ENCODE measurements around the gene USP51. TPM values are rescaled to one million over a fixed set of nuclear protein-coding genes. Genes with fewer than 3 reads are reported as not detected.

USP51 gene
- 0.35 to 0.66 TPM (median 0.37 TPM) in 5 replicates for total RNA-seq (2022; extraction: Qiagen RNA extraction)

DNA sequence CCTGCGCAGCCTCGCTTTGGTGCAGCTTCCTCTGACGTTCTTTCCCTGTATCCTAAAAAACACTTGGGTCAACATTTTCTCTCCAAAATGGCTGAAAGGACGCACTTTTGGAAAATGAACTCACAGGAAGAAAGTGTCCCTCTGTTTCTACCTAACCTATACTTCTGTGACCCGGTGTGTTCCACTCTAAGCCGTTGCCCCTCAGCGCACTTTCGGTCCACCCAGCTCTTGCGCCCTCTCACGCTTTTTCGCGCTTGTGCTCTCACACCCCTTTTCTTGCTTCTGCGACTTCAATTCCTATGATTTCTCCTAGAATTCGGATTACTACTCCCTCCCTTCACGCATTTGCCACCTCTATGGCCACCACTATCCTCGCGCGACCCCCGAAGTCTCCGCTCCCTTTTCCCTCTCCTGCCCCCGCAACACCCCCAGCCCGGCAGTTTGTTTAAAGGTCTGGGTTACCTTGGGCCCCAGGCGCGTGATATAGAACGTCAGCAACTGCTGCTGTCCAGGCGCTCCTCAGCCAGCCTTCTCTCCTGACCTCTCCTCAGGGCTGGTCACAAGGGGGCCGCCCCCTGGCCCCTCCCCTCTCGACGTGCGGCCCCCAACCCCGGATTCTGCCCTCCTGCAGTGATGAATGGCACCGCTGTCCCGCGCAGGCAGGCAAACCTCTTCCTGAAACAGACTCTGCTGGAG lies at the start of gene USP51:
Gene USP51, minus strand, starts transcription at position 535 of the 696 bp plus-strand sequence. CDS start 909 bp downstream, outside the sequence.

DNA sequence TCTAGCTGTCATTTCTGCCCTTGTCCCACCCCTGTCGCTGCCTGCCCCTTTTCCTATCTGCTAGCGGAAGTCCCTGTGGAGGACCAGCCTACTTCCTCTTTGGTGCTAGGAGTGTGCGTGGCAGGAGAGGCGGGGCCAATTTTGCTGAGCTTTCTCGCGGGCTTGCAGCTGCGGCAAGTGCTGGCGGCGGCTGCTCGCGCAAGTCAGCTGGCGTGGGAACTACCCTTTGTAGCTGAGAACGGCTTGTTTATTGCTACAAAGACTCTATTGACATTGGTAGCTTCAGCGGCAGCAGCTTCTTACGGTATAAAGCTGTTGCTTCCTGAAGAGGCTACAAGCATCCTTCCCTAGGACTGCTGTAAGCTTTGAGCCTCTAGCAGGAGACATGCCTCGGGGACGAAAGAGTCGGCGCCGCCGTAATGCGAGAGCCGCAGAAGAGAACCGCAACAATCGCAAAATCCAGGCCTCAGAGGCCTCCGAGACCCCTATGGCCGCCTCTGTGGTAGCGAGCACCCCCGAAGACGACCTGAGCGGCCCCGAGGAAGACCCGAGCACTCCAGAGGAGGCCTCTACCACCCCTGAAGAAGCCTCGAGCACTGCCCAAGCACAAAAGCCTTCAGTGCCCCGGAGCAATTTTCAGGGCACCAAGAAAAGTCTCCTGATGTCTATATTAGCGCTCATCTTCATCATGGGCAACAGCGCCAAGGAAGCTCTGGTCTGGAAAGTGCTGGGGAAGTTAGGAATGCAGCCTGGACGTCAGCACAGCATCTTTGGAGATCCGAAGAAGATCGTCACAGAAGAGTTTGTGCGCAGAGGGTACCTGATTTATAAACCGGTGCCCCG lies 37.4 kb downstream of the USP51 start, which contains the start of gene MAGEH1:
Gene MAGEH1, plus strand, starts transcription at position 138 of the 843 bp plus-strand sequence. Its CDS starts 248 bp downstream, at position 386.

Other genes starting within 250 kb of the USP51 start
- not detected in 5 replicates for gene PAGE3, start 224.9 kb downstream of the USP51 start, total RNA-seq (2022; extraction: Qiagen RNA extraction)
- 6.6 to 7.3 TPM (median 7.0 TPM) in 5 replicates for gene MAGEH1, start 37.7 kb downstream of the USP51 start, total RNA-seq (2022; extraction: Qiagen RNA extraction)
- not detected in 5 replicates for gene FOXR2, start 133.6 kb upstream of the USP51 start, total RNA-seq (2022; extraction: Qiagen RNA extraction)
- 10.6 to 14.8 TPM (median 13.3 TPM) in 5 replicates for gene RRAGB, start 227.9 kb upstream of the USP51 start, total RNA-seq (2022; extraction: Qiagen RNA extraction)